Esophagus squamous epithelium (tissue), 5 donors: ENCODE measurements around the gene SNCB. TPM values are rescaled to one million over a fixed set of nuclear protein-coding genes. Genes with fewer than 3 reads are reported as not detected.
A peak's percentile ranks its signal among the peaks of the same experiment; 100 is the strongest.

Experiments
- DNase-seq: peaks from one replicate; lab custom pipeline; 2025; lab: John Stamatoyannopoulos, UW
- H3K27ac ChIP-seq, 4 donors: fragments of 200-600 bp; sonication (generic); one replicate each; pipeline ENCODE4 v1.5.1; 2016 to 2019; ENCODE audit warnings: mild to moderate bottlenecking in 1 of 4
- H3K27me3 ChIP-seq, 4 donors: fragments of 200-600 bp; sonication (generic); 1 replicate in 3 of 4; 2 replicates in 1 of 4; pipeline versions ENCODE4 v1.5.1 to v1.6.0; 2017 to 2021; ENCODE audit warnings: antibody characterized with exemption in 1 of 4
- H3K36me3 ChIP-seq, 3 donors: fragments of 200-600 bp; sonication (generic); one replicate each; pipeline ENCODE4 v1.5.1; 2016 to 2019
- H3K4me1 ChIP-seq, 3 donors: fragments of 200-600 bp; sonication (generic); one replicate each; pipeline ENCODE4 v1.5.1; 2017 to 2019
- H3K4me3 ChIP-seq, 4 donors: fragments of 200-600 bp; sonication (generic); 1 replicate in 3 of 4; 2 replicates in 1 of 4; pipeline ENCODE4 v1.5.1; 2016 to 2019; ENCODE audit warnings: mild to moderate bottlenecking in 2 of 4, moderate library complexity in 1 of 4
- H3K9me3 ChIP-seq, 3 donors: fragments of 200-600 bp; sonication (generic); one replicate each; pipeline ENCODE4 v1.5.1; 2016 to 2019
- CTCF ChIP-seq, 6 experiments: fragments of 450-650 bp in 4 of 6; fragments of 200-600 bp in 2 of 6; sonication (generic) in 2 of 6; IDR thresholded peaks; one replicate each; pipeline ENCODE4 v1.5.1; 2016 to 2019; ENCODE audit warnings: antibody characterized with exemption in 6 of 6, mild to moderate bottlenecking in 4 of 6, moderate library complexity in 4 of 6
- POLR2A ChIP-seq, 4 donors: fragments of 450-650 bp; IDR thresholded peaks; one replicate each; pipeline ENCODE4 v1.6.1; 2017; ENCODE audit warnings: antibody characterized with exemption in 4 of 4, mild to moderate bottlenecking in 4 of 4, moderate library complexity in 3 of 4
- WGBS, 2 donors: methylation state at CpG; one replicate each; pipeline ENCODE4 v1.1.5; 2018; 5-methylcytosine and 5-hydroxymethylcytosine counted together
- intact Hi-C: fragments of 100-400 bp; cut with DNase I; formaldehyde crosslinking; loops from one replicate; pipeline ENCODE4 v1.15.0; 2022
- total RNA-seq, 4 donors: library from RNA; depleted of rRNA; stranded (reverse); fragments of >200 nt; gene quantifications; one replicate each; pipeline ENCODE4 v1.1.0, GENCODE V29; 2016
- donor health status: DM: yes; HTN: yes; CAD: no.

Gene SNCB
- total RNA-seq, 4 donors from 2014 or later: not detected

- Histone ChIP-seq H3K27me3 (no peaks in the 10 kb centered on the region), H3K4me1 (peaks cover 21 to 47% (median 23%) of the 10 kb centered on the region in 3 donors), H3K9me3 (no peaks in the 10 kb centered on the region), H3K36me3 (peaks cover 0 to 6% (median under 1%) of the 10 kb centered on the region in 3 donors), H3K27ac (peak overlapping the region; percentile 71 to 85 (median 80)), H3K4me3 (peak overlapping the region; percentile 54 to 82 (median 69))
- no peak for TF ChIP-seq POLR2A (IDR thresholded peaks at IDR 0.05)
- TF ChIP-seq CTCF (IDR thresholded peaks at IDR 0.05): no peak
- DNase-seq: no peak
- intact Hi-C loops: no loop called here
- WGBS, 2 donors: 0 to 20% methylated on average over 1 of the region's 20 CpGs
These were observed 17.6 kb upstream of the SNCB start for GRCh38 chr5:176647843-176648473.

- intact Hi-C loops: no loop called here
- 0% methylated on average over 6 of the region's 63 CpGs; no CpG with 5 or more reads in 1 of the 2 donors for WGBS, 2 donors
- no peaks in the 10 kb centered on the region for H3K36me3 ChIP-seq
These were observed 16.9 kb upstream of the SNCB start, which contains the start of gene TSPAN17 for GRCh38 chr5:176647030-176647842. TSPAN17 (plus strand) TSS chr5:176647484; CDS start chr5:176647616, 132 bp downstream.

GRCh38 chr5:176646707-176647029, 16.3 kb upstream of the SNCB start:
- Histone ChIP-seq H3K27ac (peak overlapping the region; percentile 57 to 84 (median 80)), H3K36me3 (no peaks in the 10 kb centered on the region), H3K27me3 (no peaks in the 10 kb centered on the region), H3K4me1 (peaks cover 21 to 46% (median 23%) of the 10 kb centered on the region in 3 donors), H3K9me3 (no peaks in the 10 kb centered on the region), H3K4me3 (peak overlapping the region; percentile 54 to 82 (median 69))
- intact Hi-C loops: no loop called here
- DNase-seq: no peak
- 17 to 23% methylated on average over 3 to 6 of the region's 11 CpGs for WGBS, 2 donors
- TF ChIP-seq CTCF (IDR thresholded peaks at IDR 0.05) (no peak), POLR2A (IDR thresholded peaks at IDR 0.05) (no peak)

More at GRCh38 chr5:176647030-176647842, 16.9 kb upstream of the SNCB start, which contains the start of gene TSPAN17:
- TF ChIP-seq CTCF (IDR thresholded peaks at IDR 0.05): no peak
- peak in 2 of 4 donors; percentile 55 to 69 for TF ChIP-seq POLR2A (IDR thresholded peaks at IDR 0.05)
- DNase-seq: peak; percentile 96
- H3K4me3 ChIP-seq: peak within 1 kb of the TSS; percentile 54 to 82 (median 69)
- no peaks in the 10 kb centered on the region for H3K27me3 ChIP-seq
- peaks cover 21 to 46% (median 23%) of the 10 kb centered on the region in 3 donors for H3K4me1 ChIP-seq
- no peaks in the 10 kb centered on the region for H3K9me3 ChIP-seq
- H3K27ac ChIP-seq: peak within 1 kb of the TSS; percentile 71 to 85 (median 82)

GRCh38 chr5:176646049-176646706, 15.8 kb upstream of the SNCB start:
- no peak for DNase-seq
- no peaks in the 10 kb centered on the region for H3K9me3 ChIP-seq
- H3K4me1 ChIP-seq: peaks cover 21 to 44% (median 23%) of the 10 kb centered on the region in 3 donors
- intact Hi-C loops: no loop called here
- H3K27me3 ChIP-seq: no peaks in the 10 kb centered on the region
- no peaks in the 10 kb centered on the region for H3K36me3 ChIP-seq
- no peak for TF ChIP-seq POLR2A (IDR thresholded peaks at IDR 0.05)
- TF ChIP-seq CTCF (IDR thresholded peaks at IDR 0.05): no peak
- H3K27ac ChIP-seq: peak overlapping the region; percentile 57 to 84 (median 80)
- peak overlapping the region in 3 of 4 donors; percentile 65 to 82 (median 73) for H3K4me3 ChIP-seq
- WGBS, 2 donors: 82 to 90% methylated on average over 4 to 7 of the region's 7 CpGs
